GM12878 (cell line): ENCODE measurements around the gene SGIP1. TPM values are rescaled to one million over a fixed set of nuclear protein-coding genes. Genes with fewer than 3 reads are reported as not detected.

ENCODE experiments used
- ATAC-seq: fragments of 200-7000 bp; cut with Tn5 transposase; 3 replicates; pipeline ENCODE4 v1.9.1; 2020; ENCODE audit warnings: mild to moderate bottlenecking, moderate library complexity
- BruUV-seq: library from RNA; stranded (reverse); fragments of 400-500 nt; replicated peaks from 2 replicates; lab custom pipeline; 2021; lab: Mats Ljungman, UMichigan
- CTCF ChIA-PET: fragments of 300-600 bp; sonication (Branson Sonifier 250); formaldehyde crosslinking; extraction: SDS; loops from one replicate; lab custom pipeline; 2021; ENCODE audit warnings: inconsistent platforms; lab: Yijun Ruan, JAX
- POLR2A ChIA-PET: fragments of 350-600 bp; formaldehyde crosslinking; extraction: SDS; loops from one replicate; lab custom pipeline; 2021; ENCODE audit warnings: inconsistent platforms; lab: Charles Lee
- RAD21 ChIA-PET: fragments of 300-600 bp; sonication (Branson Sonifier 250); formaldehyde crosslinking; loops from one replicate; lab custom pipeline; 2023; ENCODE audit warnings: antibody characterized with exemption; ENCODE audit not compliant: unreplicated experiment; lab: Charles Lee
- SMC1A ChIA-PET: fragments of 300-600 bp; sonication (Branson Sonifier 250); formaldehyde crosslinking; loops from one replicate; lab custom pipeline; 2023; ENCODE audit not compliant: unreplicated experiment, uncharacterized antibody; lab: Charles Lee
- DNase-seq: peaks from one replicate; pipeline ENCODE4 v3.0.0-alpha.2; 2011; ENCODE audit warnings: low read depth, low spot score
- FAIRE-seq: peaks from 3 replicates; lab custom pipeline; 2011; peaks lifted over from hg19 to GRCh38; lab: Jason Lieb, UNC
- H2AFZ ChIP-seq: 2 replicates; pipeline ENCODE4 v1.6.0; 2011; ENCODE audit warnings: low read depth, low read length, control low read depth; ENCODE audit not compliant: control insufficient read depth
- H3K27ac ChIP-seq: 2 replicates; pipeline ENCODE4 v1.5.1; 2011; ENCODE audit warnings: control low read depth; ENCODE audit not compliant: control insufficient read depth, insufficient read depth
- H3K27me3 ChIP-seq, 2 experiments: replicated peaks in 1 of 2; 2 replicates each; pipeline versions ENCODE4 v1.6.0 to v1.6.1; 2011; ENCODE audit warnings: low read length in 1 of 2; ENCODE audit not compliant: control insufficient read depth in 2 of 2, insufficient read depth in 2 of 2
- H3K36me3 ChIP-seq, 2 experiments: 2 replicates each; pipeline ENCODE4 v1.5.1; 2011; ENCODE audit warnings: low read length in 1 of 2; ENCODE audit not compliant: control insufficient read depth in 2 of 2, insufficient read depth in 2 of 2
- H3K4me1 ChIP-seq: 2 replicates; pipeline ENCODE4 v1.6.1; 2011; ENCODE audit warnings: mild to moderate bottlenecking, low read length, moderate library complexity, mixed read lengths; ENCODE audit not compliant: control insufficient read depth, insufficient read depth
- H3K4me2 ChIP-seq: 2 replicates; pipeline ENCODE4 v1.6.0; 2011; ENCODE audit warnings: control low read depth; ENCODE audit not compliant: control insufficient read depth, insufficient read depth
- H3K4me3 ChIP-seq: fragments of 200-600 bp; sonication (generic); 2 replicates; pipeline ENCODE4 v1.5.1; 2016
- H3K79me2 ChIP-seq: 2 replicates; pipeline ENCODE4 v1.6.0; 2011; ENCODE audit warnings: low read length; ENCODE audit not compliant: control insufficient read depth, insufficient read depth
- H3K9ac ChIP-seq: 2 replicates; pipeline ENCODE4 v1.8.0; 2011; ENCODE audit warnings: low read length, control low read depth, mixed read lengths; ENCODE audit not compliant: control insufficient read depth, insufficient read depth
- H3K9me3 ChIP-seq: replicated peaks from 3 replicates; pipeline ENCODE4 v1.5.1; 2011; ENCODE audit warnings: mild to moderate bottlenecking, low read length; ENCODE audit not compliant: control insufficient read depth, insufficient read depth
- H4K20me1 ChIP-seq: 2 replicates; pipeline ENCODE4 v1.6.0; 2011; ENCODE audit not compliant: control insufficient read depth, insufficient read depth
- BACH1 ChIP-seq: fragments of 450-650 bp; IDR thresholded peaks from 2 replicates; pipeline ENCODE4 v1.6.1; 2017; ENCODE audit warnings: mild to moderate bottlenecking, borderline replicate concordance
- CBX5 ChIP-seq: sonication (generic); IDR thresholded peaks from 2 replicates; pipeline ENCODE4 v1.6.1; 2016; ENCODE audit warnings: low read depth, moderate library complexity, mild to moderate bottlenecking, inconsistent platforms
- CREM ChIP-seq: IDR thresholded peaks from 2 replicates; pipeline ENCODE4 v1.6.1; 2014; ENCODE audit warnings: antibody characterized with exemption, low read depth
- POLR2AphosphoS5 ChIP-seq: IDR thresholded peaks from 2 replicates; pipeline ENCODE4 v1.6.1; 2011; ENCODE audit warnings: mild to moderate bottlenecking, low read length, inconsistent platforms
- SMAD5 ChIP-seq: IDR thresholded peaks from 2 replicates; pipeline ENCODE4 v1.6.1; 2016; ENCODE audit warnings: antibody characterized with exemption, low read depth
- SMC3 ChIP-seq: IDR thresholded peaks from 2 replicates; pipeline ENCODE4 v1.6.1; 2011; ENCODE audit warnings: low read length, improper control_type of control experiment, borderline replicate concordance
- SREBF1 ChIP-seq: IDR thresholded peaks from 2 replicates; pipeline ENCODE4 v1.6.1; 2012; ENCODE audit warnings: mild to moderate bottlenecking, low read length
- WGBS: methylation state at CpG from one replicate; pipeline ENCODE4 v1.1.6; 2016; ENCODE audit warnings: low lambda C conversion rate; ENCODE audit not compliant: insufficient replicate concordance, insufficient coverage; ENCODE audit errors: missing lambda C conversion rate; 5-methylcytosine and 5-hydroxymethylcytosine counted together
- in situ Hi-C: fragments of 300-500 bp; cut with MboI; formaldehyde crosslinking; loops from 9 replicates; pipeline ENCODE4 v1.14.3; 2018; ENCODE audit warnings: mixed read lengths
- intact Hi-C: fragments of 100-400 bp; cut with micrococcal nuclease; formaldehyde crosslinking; loops from one replicate; pipeline ENCODE4 v1.14.2; 2022; ENCODE audit not compliant: unreplicated experiment
- polyA plus RNA-seq, 11 experiments: library from polyadenylated mRNA; depleted of rRNA in 4 of 11; unstranded in 6 of 11; stranded (reverse) in 5 of 11; fragments of >200 nt; fragmentation: Nextera tagmentation in 4 of 11; fragmentation: Illumina TruSeq in 1 of 11; extraction: Ambion mirVana in 4 of 11; extraction: Trizol in 1 of 11; gene quantifications; 1 replicate in 1 of 11; 2 replicates in 10 of 11; pipeline versions ENCODE4 v1.2.1 to v1.2.3, GENCODE V29; 2011 to 2016; ENCODE audit warnings: inconsistent platforms in 2 of 11, missing spikeins in 2 of 11, low read depth in 1 of 11
- total RNA-seq, 4 experiments: library from RNA; depleted of rRNA in 3 of 4; stranded (reverse); fragments of >200 nt in 3 of 4; fragmentation: Illumina TruSeq in 1 of 4; extraction: Trizol in 1 of 4; gene quantifications; 2 replicates each; pipeline versions ENCODE4 v1.2.1 to v1.2.3, GENCODE V29; 2013 to 2021
- TF ChIP-seq, protein P1 (sequence below): fragments of 450-650 bp; IDR thresholded peaks from 2 replicates; pipeline ENCODE4 v1.6.1; 2017; ENCODE audit warnings: mild to moderate bottlenecking, low read depth, inconsistent platforms; ENCODE audit not compliant: poor library complexity, severe bottlenecking
- TF ChIP-seq, protein P2 (sequence below), 3 experiments: IDR thresholded peaks in 2 of 3; conservative IDR thresholded peaks in 1 of 3; 2 replicates each; pipeline ENCODE4 v1.5.1; 2011; ENCODE audit warnings: low read depth in 3 of 3, low read length in 3 of 3, mild to moderate bottlenecking in 3 of 3, control low read depth in 2 of 3, moderate library complexity in 2 of 3, inconsistent platforms in 1 of 3, mixed read lengths in 1 of 3; ENCODE audit not compliant: control insufficient read depth in 2 of 3, insufficient read depth in 1 of 3; ENCODE audit errors: extremely low read depth in 1 of 3
- TF ChIP-seq, protein P3 (sequence below): fragments of 450-650 bp; IDR thresholded peaks from 2 replicates; pipeline ENCODE4 v1.6.1; 2017; ENCODE audit warnings: borderline replicate concordance
- TF ChIP-seq, protein P4 (sequence below): fragments of 450-650 bp; IDR thresholded peaks from 2 replicates; pipeline ENCODE4 v1.6.1; 2017; ENCODE audit warnings: antibody characterized with exemption, mild to moderate bottlenecking, moderate library complexity

SGIP1 gene
- total and polyA plus RNA-seq, 10 of the 15 experiments (the other 5 are each of a cell fraction or from before 2014, with no cell fraction given) = 0.15 TPM; not detected in 9

DNA sequence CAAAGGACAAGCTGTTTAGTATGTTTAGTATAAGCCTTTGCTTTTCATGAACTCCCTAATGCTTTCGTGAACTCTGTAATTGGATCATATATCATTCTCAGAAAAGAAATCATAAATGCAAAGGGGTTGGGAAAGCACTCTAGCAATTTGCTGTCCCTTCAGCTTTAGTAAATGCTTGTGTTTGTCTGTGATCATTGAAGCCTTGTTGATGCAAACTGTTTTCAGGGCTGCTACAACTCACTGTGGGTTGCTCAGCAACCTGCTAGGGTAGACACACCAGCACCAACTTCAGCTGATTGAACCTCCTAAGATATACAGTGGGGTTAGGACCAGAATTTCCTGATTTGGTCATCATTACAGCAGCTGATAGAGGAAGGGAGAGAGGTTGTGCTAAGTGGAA is 95.0 kb downstream of the SGIP1 start (continued):
- TF ChIP-seq SMAD5 = no peak
- TF ChIP-seq SREBF1 = no peak
- TF ChIP-seq, protein P1, sequence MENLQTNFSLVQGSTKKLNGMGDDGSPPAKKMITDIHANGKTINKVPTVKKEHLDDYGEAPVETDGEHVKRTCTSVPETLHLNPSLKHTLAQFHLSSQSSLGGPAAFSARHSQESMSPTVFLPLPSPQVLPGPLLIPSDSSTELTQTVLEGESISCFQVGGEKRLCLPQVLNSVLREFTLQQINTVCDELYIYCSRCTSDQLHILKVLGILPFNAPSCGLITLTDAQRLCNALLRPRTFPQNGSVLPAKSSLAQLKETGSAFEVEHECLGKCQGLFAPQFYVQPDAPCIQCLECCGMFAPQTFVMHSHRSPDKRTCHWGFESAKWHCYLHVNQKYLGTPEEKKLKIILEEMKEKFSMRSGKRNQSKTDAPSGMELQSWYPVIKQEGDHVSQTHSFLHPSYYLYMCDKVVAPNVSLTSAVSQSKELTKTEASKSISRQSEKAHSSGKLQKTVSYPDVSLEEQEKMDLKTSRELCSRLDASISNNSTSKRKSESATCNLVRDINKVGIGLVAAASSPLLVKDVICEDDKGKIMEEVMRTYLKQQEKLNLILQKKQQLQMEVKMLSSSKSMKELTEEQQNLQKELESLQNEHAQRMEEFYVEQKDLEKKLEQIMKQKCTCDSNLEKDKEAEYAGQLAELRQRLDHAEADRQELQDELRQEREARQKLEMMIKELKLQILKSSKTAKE = no peak

DNA sequence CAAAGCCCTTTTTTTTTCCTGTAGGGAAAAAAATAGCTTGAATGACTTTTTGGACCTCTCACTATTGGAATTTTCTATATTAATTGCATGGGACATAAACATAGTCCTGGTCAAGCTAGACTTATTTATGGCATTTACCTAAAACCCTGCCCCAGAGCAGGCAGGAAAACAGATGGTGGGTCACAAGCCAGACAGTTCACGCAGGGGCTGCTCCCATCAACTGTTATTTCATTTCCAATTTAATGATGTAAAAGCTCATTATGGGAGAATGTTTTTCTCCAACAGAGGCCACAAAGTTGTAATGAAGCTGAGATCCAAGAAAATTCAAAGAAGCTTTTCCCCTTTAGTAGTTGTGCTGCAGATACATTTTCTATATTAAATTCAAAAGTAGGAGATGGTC is 99.2 kb downstream of the SGIP1 start:
- Histone ChIP-seq H2AFZ (no peak overlapping the region), H3K27ac (no peak overlapping the region), H3K4me2 (no peak overlapping the region), H3K36me3 (no peaks in the 10 kb centered on the region), H3K9ac (no peak overlapping the region), H3K4me1 (no peaks in the 10 kb centered on the region), H3K27me3 (no peaks in the 10 kb centered on the region), H3K4me3 (no peak overlapping the region), H4K20me1 (no peaks in the 10 kb centered on the region), H3K9me3 (no peaks in the 10 kb centered on the region), H3K79me2 (no peaks in the 10 kb centered on the region)
- BruUV-seq = no TSS peak
- POLR2A ChIA-PET = no interaction called here
- RAD21 ChIA-PET = no interaction called here
- CTCF ChIA-PET = no interaction called here
- intact Hi-C loops (no loop called here), in situ Hi-C loops (no loop called here)
- SMC1A ChIA-PET = no interaction called here
- no peak for ATAC-seq
- WGBS = 8% methylated on average over 1 of the region's 1 CpG
- FAIRE-seq = no peak
- no peak for DNase-seq
- TF ChIP-seq, protein P2, sequence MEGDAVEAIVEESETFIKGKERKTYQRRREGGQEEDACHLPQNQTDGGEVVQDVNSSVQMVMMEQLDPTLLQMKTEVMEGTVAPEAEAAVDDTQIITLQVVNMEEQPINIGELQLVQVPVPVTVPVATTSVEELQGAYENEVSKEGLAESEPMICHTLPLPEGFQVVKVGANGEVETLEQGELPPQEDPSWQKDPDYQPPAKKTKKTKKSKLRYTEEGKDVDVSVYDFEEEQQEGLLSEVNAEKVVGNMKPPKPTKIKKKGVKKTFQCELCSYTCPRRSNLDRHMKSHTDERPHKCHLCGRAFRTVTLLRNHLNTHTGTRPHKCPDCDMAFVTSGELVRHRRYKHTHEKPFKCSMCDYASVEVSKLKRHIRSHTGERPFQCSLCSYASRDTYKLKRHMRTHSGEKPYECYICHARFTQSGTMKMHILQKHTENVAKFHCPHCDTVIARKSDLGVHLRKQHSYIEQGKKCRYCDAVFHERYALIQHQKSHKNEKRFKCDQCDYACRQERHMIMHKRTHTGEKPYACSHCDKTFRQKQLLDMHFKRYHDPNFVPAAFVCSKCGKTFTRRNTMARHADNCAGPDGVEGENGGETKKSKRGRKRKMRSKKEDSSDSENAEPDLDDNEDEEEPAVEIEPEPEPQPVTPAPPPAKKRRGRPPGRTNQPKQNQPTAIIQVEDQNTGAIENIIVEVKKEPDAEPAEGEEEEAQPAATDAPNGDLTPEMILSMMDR (IDR thresholded peaks at IDR 0.05 in 2 of 3, conservative IDR thresholded peaks at IDR 0.05 in 1 of 3; ENCODE audit: control insufficient read depth in 2 of 3, extremely low read depth in 1 of 3, insufficient read depth in 1 of 3, low read depth in 3 of 3, low read length in 3 of 3) = no peak
- TF ChIP-seq, protein P3, sequence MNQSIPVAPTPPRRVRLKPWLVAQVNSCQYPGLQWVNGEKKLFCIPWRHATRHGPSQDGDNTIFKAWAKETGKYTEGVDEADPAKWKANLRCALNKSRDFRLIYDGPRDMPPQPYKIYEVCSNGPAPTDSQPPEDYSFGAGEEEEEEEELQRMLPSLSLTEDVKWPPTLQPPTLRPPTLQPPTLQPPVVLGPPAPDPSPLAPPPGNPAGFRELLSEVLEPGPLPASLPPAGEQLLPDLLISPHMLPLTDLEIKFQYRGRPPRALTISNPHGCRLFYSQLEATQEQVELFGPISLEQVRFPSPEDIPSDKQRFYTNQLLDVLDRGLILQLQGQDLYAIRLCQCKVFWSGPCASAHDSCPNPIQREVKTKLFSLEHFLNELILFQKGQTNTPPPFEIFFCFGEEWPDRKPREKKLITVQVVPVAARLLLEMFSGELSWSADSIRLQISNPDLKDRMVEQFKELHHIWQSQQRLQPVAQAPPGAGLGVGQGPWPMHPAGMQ = no peak
- TF ChIP-seq BACH1 (no peak), CREM (no peak), SMC3 (no peak), CBX5 (no peak), POLR2AphosphoS5 (no peak)
- TF ChIP-seq, protein P4, sequence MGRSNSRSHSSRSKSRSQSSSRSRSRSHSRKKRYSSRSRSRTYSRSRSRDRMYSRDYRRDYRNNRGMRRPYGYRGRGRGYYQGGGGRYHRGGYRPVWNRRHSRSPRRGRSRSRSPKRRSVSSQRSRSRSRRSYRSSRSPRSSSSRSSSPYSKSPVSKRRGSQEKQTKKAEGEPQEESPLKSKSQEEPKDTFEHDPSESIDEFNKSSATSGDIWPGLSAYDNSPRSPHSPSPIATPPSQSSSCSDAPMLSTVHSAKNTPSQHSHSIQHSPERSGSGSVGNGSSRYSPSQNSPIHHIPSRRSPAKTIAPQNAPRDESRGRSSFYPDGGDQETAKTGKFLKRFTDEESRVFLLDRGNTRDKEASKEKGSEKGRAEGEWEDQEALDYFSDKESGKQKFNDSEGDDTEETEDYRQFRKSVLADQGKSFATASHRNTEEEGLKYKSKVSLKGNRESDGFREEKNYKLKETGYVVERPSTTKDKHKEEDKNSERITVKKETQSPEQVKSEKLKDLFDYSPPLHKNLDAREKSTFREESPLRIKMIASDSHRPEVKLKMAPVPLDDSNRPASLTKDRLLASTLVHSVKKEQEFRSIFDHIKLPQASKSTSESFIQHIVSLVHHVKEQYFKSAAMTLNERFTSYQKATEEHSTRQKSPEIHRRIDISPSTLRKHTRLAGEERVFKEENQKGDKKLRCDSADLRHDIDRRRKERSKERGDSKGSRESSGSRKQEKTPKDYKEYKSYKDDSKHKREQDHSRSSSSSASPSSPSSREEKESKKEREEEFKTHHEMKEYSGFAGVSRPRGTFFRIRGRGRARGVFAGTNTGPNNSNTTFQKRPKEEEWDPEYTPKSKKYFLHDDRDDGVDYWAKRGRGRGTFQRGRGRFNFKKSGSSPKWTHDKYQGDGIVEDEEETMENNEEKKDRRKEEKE = no peak
